Hematopoietic multipotent progenitor cell treated with erythropoietin and hydrocortisone succinate and interleukin-3 and kit ligand, for 8 days (in vitro differentiated cells): ENCODE measurements around the gene CTNNA2.
A peak's percentile ranks its signal among the peaks of the same experiment; 100 is the strongest.
"Not testable (repeated sequence)": the region's sequence is repeated elsewhere in the genome, so short reads cannot be mapped to it uniquely, and the experiment has no call there.

Experiments
- DNase-seq: peaks from one replicate; pipeline ENCODE4 v3.0.0-alpha.2; 2015

Gene CTNNA2

GRCh38 chr2:80113399-80113798 lies 600.5 kb downstream of the CTNNA2 start:
- DNase-seq: no peak

- no peak for DNase-seq
Measured at GRCh38 chr2:80114812-80115211, 602.0 kb downstream of the CTNNA2 start.

GRCh38 chr2:80117401-80117800 lies 604.5 kb downstream of the CTNNA2 start:
- DNase-seq: no peak

DNA sequence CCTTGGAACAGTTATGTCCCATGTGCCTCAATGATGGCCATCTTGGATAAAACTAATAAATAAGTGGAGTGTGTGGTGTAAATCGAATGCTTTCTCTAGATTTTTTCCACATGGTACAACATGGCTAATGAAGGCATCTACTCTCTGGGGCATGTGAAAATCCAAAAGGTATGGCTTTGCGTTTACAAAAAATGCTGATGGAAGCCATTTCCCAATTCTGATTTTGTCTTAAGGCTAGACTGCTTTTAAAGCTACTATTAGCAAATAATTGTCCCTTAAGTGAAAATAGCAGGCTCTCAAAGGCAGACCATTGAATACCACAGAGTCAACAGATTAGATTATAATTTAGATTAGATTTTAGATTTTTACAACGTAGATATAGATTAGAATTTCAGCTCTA lies 608.0 kb downstream of the CTNNA2 start:
- DNase-seq: no peak

- DNase-seq: no peak
Measured at GRCh38 chr2:80122675-80123074, 609.8 kb downstream of the CTNNA2 start.

DNA sequence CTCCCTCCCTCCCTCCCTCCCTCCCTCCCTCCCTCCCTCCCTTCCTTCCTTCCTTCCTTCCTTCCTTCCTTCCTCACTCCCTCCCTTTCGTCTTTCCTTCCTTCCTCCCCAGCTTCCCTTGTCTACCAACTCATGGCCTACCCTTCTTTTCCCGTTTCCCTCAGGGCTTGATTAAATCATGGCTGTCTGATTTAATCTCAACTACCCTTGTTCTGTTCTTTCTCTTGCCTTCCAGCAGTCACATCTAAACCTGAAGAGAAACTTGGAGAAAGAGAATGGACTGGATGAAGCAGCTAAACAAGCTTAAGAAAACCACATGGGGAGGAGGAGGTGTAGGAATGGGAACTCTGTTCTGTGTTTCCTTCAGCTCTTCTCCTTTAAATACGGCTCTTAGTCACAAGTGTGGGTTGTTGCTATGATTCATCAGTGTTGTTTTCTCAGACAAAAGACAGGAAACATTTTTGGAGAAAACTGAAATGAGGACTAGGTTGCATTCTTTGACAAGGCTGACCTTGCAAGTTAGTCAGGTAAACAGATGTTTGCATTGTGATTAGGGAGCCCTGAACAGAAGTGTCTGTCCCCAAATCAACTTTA lies 613.8 kb downstream of the CTNNA2 start:
- DNase-seq: no peak

DNA sequence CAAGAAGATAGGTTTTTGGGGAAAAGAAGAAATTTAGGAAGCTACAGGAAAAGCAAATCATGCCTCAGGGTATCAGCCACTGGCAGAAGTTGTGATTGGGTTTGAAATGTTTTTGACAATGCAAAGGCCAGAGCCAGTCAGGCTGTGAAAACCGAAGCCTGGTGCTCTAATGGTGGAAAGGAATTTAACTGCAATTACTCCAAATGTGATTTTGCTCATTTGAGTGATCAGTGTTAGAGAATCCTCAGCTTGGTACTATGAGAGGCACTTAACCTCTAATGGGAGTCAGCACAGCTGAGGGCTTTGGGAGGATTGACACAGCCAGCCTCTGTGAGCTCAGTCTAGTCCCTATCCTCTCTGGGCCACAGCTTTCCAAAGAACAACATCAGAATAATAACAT lies 615.2 kb downstream of the CTNNA2 start:
- no peak for DNase-seq

- DNase-seq: no peak
Measured at GRCh38 chr2:80132281-80132680, 619.4 kb downstream of the CTNNA2 start.

DNA sequence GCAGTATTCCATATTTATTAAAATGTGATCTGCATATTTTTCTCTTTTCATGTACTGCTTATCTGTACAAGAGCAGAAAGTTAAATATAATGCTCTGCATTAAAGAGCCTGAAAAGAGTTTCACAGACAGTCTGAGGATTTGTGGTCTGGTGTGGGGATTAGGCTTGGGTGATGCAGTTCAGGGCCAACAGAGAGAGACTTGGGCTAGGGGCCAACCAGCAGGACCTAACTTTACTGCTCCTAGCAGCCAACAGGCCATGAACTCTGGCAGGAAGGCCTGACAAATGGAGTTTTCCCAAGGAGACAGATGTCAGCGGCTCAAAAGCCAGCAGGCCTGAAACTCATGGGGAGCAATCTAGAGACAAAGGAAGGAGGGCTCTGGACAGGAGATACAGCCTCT lies 622.1 kb downstream of the CTNNA2 start:
- DNase-seq: no peak

DNA sequence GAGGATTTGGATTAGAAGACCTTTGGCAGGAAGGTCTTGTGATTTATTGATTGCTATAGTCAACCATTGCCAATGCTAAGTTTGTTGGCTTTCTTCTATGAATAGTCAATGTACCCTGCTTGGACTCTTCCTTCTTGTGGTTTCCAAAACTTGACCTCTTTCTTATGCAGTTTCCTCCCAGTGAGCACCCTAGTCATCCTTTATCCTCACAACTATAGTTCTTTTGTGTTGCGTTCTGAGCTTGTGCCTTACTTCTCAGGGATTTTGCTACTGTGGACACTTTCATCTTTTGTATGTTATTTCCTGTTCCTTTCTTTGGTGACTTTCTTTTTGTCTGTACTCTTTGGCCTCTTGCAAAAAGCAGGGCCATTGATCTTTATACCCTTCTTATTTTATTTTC lies 623.5 kb downstream of the CTNNA2 start:
- DNase-seq: no peak

DNA sequence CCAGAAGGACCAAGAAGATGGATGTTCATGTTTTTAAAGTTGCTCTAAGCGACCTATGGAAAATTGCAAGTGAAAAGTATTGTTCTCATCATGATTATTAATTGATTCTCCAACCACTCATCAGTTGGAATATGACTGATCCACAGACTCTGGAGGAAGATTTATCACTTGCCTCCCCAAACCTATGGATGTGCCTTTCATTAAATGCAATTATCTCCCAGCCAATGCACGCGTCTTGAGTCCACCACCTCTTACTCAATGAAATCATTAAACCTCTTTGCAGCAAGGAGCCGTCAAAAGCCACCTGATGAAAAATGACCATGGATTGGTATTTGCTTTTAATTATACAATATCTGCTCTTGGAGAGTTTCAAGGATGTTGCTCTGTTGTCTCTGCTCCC lies 626.1 kb downstream of the CTNNA2 start:
- DNase-seq: no peak

- DNase-seq: no peak
Measured at GRCh38 chr2:80141007-80141726, 628.3 kb downstream of the CTNNA2 start.

GRCh38 chr2:80145499-80145898 lies 632.6 kb downstream of the CTNNA2 start:
- DNase-seq: no peak

DNA sequence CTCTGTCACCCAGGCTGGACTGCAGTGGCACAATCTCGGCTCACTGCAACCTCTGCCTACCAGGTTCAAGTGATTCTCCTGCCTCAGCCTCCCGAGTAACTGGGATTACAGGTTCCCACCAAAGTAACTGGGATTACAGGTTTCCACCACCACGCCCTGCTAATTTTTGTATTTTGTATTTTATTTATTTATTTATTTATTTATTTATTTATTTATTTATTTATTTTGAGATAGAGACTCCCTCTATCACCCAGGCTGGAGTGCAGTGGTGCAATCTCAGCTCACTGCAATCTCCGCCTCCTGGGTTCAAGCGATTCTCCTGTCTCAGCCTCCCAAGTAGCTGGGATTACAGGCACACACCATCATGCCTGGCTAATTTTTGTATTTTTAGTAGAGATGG lies 633.9 kb downstream of the CTNNA2 start:
- not testable (repeated sequence) for DNase-seq

DNA sequence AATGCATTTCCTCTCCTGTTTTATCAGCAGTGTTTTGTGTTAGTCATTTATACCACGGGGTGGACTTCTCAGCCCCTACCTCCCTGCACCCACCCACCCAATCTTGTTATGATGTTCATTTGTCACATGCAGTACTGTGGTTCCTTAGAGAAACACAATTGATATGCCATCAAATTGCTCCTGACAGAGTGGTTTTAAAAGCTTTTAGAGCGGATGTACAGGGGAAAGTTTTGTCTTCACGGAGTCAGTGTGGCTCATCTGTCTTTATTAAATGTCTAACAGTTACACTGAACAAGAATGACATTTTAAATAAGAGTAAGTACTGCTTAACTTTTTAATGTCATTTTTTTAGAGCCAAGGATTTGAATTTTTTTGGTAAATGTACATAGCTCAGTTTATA lies 634.8 kb downstream of the CTNNA2 start:
- no peak for DNase-seq

GRCh38 chr2:80148906-80149305 lies 636.1 kb downstream of the CTNNA2 start:
- no peak for DNase-seq

DNA sequence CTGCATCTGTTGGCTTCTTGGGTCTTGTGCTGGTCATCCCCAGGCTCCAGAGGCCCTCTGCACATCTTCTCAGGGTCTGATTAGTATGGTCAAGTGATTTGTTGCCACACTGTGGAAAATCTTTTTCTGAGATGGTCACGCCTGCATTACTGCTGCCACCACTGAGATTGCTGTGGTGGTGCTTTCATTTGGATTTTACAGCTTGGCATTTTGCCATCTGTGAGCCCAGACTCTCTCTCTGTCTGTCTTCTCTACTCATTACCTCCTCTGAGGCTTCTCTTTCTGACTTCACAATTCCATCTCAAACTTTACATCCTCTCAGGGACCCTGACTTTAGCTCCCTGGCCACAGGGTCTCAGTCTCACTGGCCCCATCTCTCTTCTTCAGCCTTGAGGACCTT lies 637.1 kb downstream of the CTNNA2 start:
- no peak for DNase-seq

DNA sequence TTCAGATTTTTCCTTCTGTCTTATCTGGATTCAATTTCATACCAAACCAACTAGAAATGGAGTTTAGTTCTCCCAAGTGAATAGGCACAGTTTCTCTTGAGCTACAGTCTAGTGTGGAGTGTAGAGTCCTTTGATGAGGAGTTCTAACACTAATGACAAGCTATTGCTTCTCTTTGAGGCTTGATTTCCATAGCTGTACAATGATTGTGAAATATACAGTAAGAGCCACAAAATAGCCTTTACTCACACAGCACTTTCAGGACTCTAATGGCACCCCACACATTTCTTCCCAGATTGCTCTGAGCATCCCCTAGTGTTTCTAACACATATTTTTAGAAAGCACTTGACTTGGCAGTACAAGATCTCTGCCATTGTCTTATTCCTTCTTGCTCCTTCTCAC lies 638.4 kb downstream of the CTNNA2 start:
- no peak for DNase-seq

DNA sequence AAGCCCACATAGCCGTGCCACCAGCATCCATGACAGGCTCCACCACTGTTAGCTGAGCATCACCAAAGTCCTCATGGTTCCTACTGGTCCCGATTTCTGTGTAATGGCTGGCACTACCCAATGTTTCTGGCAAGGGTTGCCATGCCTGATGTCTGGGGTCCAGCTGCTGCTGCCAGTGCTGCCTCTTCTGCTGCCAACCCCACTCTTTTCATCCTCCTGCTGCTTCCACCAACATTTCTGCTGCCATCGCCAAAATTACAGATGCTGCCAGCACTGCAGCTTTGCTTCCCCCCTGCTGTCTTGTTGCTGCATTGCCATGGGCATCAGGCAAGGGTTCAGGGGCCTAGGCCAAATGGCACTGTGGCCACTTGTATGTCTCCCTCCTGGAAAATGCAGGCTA lies 638.8 kb downstream of the CTNNA2 start:
- DNase-seq: no peak

DNA sequence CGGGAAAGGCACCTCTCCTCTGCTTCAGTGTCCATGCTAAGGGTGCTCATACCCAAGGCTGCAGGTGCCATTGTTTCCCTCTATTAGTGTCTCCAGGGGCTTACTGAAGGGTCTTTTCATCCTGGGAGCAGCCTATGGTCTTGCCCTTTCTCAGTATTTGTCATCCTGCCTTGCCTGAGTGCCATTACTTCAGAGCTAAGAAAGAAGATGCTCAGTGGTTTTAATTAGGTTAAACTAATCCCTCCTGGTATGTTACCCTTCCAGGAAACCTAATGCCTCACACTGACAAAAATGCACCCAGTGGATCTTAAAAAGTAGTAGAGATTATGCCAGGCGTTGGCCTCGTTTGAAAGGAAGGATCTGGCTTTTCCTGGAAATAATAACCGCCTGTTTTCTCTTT lies 640.3 kb downstream of the CTNNA2 start:
- no peak for DNase-seq

DNA sequence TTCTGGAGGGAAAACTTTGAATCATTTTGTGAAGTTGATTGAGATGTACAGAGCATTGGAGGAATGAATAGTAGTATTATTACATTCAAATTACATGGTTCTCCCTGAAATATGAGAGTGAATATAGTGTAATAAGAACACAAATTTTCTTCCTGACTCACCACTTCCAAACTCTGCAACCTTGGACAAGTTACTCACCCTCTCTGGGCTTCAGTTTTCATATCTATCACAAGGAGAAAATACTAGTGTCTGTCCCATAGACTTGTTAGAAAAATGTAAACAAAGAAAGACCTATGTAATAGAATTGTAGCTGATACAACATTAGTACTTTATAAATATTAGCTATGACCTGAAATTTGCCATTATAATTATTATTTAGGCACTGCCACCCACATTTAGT lies 640.9 kb downstream of the CTNNA2 start:
- no peak for DNase-seq

DNA sequence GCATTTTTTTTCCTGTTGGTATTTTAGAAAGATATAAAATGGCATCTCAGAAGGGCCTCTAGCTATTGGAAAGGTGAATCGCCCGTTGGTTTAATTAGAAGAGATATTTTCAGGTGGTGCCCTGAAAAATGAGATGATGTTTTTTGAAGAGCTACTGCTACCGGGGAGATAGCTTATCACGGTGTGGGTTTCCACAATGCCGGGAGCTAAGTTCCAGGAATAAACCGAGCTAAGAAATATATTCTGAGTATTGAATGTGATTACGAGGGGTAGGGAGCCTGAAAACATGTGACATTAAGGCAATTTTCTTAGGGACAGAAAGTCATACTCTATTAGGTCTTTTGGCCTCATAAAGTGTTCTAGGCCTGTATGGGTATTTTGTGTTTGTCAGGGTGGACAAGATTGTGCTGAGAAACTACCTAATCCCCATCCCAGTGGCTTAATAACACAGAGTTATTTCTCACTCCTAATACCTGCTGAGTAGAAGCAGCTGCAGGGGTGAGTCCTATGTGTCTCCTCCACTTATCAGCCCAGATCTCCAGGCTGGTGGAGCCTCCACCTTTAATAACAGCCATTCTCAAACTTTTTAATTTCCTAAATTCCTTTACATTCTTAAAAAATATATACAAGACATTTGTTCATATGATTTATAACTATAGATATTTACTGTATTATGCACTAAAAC lies 641.5 kb downstream of the CTNNA2 start:
- DNase-seq: peak; percentile 60

- no peak for DNase-seq
Measured at GRCh38 chr2:80164375-80164774, 651.5 kb downstream of the CTNNA2 start.

GRCh38 chr2:80166483-80167171 lies 653.8 kb downstream of the CTNNA2 start:
- DNase-seq: no peak
